DOHH2 (cell line): ENCODE results near the gene RANBP10.

Source experiments
- EZH2phosphoT487 ChIP-seq: fragments of 200-600 bp; sonication (generic); IDR thresholded peaks from 2 replicates; pipeline ENCODE4 v1.6.1; 2017; ENCODE audit warnings: borderline replicate concordance, mild to moderate bottlenecking, antibody characterized with exemption, low read length, moderate library complexity, mixed read lengths
- TF ChIP-seq, protein P1 (sequence below): fragments of 200-600 bp; sonication (generic); IDR thresholded peaks from one replicate; pipeline ENCODE4 v1.5.1; 2014; ENCODE audit warnings: antibody characterized with exemption, mild to moderate bottlenecking, low read depth, low read length; ENCODE audit not compliant: poor library complexity, severe bottlenecking

DNA sequence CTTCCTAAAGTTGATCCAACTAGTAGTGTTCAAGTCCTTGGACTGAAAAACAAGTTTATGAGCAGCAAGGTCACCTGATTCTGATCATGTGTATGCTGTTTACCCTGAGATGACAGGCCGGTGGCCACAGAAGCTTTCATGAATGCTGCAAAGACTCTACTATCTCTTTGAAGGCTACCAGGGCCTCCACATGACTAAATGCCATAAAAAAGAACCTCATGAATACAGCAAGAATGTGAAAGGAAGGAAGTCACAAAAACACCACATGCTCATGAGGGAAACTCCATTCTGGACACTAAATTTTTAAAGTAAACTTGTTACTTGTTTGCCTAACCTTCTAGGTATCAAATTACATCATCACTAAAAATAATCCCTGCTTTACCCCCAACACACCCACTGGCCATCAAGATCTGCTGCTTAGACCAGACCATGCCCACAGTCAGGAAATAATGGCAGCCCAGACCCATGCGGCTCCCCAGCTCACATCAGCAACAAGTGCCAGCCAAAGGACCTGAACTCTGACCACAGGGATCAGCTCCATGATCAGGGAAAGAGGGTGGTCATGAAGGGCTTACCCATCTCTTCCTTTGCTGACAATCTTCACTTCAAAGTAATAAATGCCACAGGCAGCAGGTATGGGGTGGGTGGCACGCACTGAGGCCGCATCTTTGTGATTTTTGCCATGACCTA is 1.4 kb downstream of the RANBP10 start:
- TF ChIP-seq, protein P1, sequence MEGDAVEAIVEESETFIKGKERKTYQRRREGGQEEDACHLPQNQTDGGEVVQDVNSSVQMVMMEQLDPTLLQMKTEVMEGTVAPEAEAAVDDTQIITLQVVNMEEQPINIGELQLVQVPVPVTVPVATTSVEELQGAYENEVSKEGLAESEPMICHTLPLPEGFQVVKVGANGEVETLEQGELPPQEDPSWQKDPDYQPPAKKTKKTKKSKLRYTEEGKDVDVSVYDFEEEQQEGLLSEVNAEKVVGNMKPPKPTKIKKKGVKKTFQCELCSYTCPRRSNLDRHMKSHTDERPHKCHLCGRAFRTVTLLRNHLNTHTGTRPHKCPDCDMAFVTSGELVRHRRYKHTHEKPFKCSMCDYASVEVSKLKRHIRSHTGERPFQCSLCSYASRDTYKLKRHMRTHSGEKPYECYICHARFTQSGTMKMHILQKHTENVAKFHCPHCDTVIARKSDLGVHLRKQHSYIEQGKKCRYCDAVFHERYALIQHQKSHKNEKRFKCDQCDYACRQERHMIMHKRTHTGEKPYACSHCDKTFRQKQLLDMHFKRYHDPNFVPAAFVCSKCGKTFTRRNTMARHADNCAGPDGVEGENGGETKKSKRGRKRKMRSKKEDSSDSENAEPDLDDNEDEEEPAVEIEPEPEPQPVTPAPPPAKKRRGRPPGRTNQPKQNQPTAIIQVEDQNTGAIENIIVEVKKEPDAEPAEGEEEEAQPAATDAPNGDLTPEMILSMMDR: no peak
- TF ChIP-seq EZH2phosphoT487: no peak
